ENCODE results near the gene OFD1.

OFD1 gene

DNA sequence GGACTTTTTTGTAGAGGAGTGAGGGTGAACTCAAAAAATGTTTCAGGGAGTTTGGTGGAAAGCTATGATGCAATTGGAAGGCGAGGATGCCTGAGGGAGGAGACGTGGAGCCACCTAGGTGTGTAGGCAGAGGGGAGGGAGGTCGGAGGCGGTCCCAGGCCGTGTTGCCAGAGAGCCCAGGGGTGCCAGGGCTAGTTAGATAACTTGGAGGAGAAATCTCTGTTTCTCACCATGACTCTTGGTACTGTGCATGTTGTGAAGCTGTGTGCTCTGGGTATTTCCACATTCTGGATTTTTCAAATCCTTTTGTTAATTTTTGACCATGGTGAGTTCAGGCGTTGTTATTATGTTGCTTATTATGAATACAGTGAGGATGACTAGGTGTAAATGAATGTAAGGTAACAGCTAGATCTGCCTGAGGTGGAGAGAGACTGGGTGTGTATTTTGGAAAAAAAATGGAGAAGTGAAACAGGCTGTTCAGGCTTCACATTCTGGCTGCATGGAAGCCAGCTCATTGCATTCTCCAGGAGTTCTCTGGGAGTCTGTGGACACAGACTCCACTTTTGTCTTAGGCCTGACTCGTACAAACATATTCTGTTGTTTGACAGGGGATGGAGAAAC lies 41.1 kb upstream of the OFD1 start:
- Histone ChIP-seq H3K9me3 (ENCODE audit: control insufficient read depth, low read length) (no peaks in the 10 kb centered on the region), H3K36me3 (ENCODE audit: control insufficient read depth, insufficient read depth, low read length) (no peaks in the 10 kb centered on the region), H3K4me1 (ENCODE audit: control insufficient read depth, insufficient read depth, low read length) (peaks cover 5% of the 10 kb centered on the region), H3K27me3 (ENCODE audit: control insufficient read depth, insufficient read depth, low read length, poor library complexity, severe bottlenecking) (no peaks in the 10 kb centered on the region), H3K4me3 (ENCODE audit: insufficient read depth, low read depth, low read length) (no peak overlapping the region), H3K27ac (ENCODE audit: insufficient read depth, low read depth, low read length, poor library complexity, severe bottlenecking) (no peak overlapping the region)
- WGBS, 2 experiments, result 76 to 84% methylated on average over 7 of the region's 7 CpGs

DNA sequence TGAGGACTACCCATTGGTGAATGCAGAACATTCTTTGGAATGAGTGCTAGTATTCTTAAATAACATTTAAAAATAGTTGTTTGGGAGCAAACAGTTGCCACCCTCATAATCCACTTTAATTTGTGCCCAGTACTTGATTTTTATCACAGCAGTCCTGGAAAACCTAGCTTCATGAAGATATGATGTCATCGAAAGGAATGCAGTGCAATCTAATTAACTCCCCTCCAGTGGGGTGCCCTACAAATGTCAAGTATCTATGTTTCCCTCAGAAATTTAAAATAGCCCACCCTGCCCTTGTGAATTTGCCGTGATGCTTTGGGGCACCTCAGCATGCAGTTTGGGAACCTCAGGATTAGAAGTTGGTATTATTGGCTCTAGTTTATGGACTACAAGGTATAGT lies 40.2 kb upstream of the OFD1 start:
- peaks cover 5% of the 10 kb centered on the region for H3K4me1 ChIP-seq (ENCODE audit: control insufficient read depth, insufficient read depth, low read length)
- no peaks in the 10 kb centered on the region for H3K27me3 ChIP-seq (ENCODE audit: control insufficient read depth, insufficient read depth, low read length, poor library complexity, severe bottlenecking)
- WGBS, 2 experiments, result 86 to 93% methylated on average over 2 of the region's 2 CpGs
- H3K9me3 ChIP-seq (ENCODE audit: control insufficient read depth, low read length), result no peaks in the 10 kb centered on the region
- H3K27ac ChIP-seq (ENCODE audit: insufficient read depth, low read depth, low read length, poor library complexity, severe bottlenecking), result no peak overlapping the region
- H3K36me3 ChIP-seq (ENCODE audit: control insufficient read depth, insufficient read depth, low read length), result no peaks in the 10 kb centered on the region
- H3K4me3 ChIP-seq (ENCODE audit: insufficient read depth, low read depth, low read length), result no peak overlapping the region

DNA sequence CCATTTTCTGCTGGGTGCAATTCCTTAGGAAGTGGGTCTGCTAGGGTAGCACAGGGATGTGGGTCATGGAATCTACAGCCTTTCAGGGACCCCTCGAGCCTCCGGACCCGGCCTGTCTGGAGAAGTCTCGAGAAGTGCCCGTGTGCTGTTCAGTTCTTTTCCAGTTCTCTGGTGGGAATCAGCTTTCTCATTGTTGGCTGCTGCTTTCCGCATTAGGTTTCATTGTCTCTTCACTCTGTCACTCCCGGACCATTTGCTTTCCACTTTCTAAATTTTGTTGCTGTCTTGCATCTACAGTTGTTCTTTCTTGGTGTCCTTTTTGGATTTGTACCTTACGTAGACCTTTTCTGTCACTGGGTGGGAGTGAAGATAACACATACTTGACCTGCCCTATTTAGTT lies 39.6 kb upstream of the OFD1 start:
- Histone ChIP-seq H3K9me3 (ENCODE audit: control insufficient read depth, low read length) (no peaks in the 10 kb centered on the region), H3K4me1 (ENCODE audit: control insufficient read depth, insufficient read depth, low read length) (peaks cover 5% of the 10 kb centered on the region), H3K27me3 (ENCODE audit: control insufficient read depth, insufficient read depth, low read length, poor library complexity, severe bottlenecking) (no peaks in the 10 kb centered on the region), H3K36me3 (ENCODE audit: control insufficient read depth, insufficient read depth, low read length) (no peaks in the 10 kb centered on the region), H3K27ac (ENCODE audit: insufficient read depth, low read depth, low read length, poor library complexity, severe bottlenecking) (no peak overlapping the region), H3K4me3 (ENCODE audit: insufficient read depth, low read depth, low read length) (no peak overlapping the region)
- 92 to 94% methylated on average over 8 of the region's 8 CpGs for WGBS, 2 experiments

DNA sequence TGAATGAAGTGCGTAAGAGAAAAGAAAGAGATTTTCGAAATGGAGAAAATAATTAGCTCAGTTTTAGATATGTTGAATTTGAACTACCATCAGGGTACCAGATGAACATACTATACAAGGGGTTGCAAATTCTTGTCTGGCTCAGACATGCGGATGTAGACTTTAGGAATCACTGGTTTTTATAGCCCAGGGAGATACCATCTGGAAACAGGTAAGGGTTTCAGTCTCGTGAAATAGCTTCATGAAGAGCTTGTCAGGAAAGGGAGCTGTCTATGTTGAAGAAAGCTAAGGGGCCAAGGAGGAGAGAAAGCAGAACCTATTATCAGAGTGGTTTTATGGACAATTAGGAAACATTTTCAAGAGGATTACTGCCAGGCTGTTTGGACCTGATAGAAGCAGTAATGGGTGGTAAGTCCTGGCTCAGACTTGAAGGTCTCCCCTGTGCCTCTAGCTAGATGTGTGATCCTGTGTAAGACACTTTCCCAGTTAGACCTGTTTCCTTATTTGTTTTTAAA lies 38.9 kb upstream of the OFD1 start:
- Histone ChIP-seq H3K4me3 (ENCODE audit: insufficient read depth, low read depth, low read length) (no peak overlapping the region), H3K27ac (ENCODE audit: insufficient read depth, low read depth, low read length, poor library complexity, severe bottlenecking) (no peak overlapping the region), H3K9me3 (ENCODE audit: control insufficient read depth, low read length) (no peaks in the 10 kb centered on the region), H3K4me1 (ENCODE audit: control insufficient read depth, insufficient read depth, low read length) (peaks cover 5% of the 10 kb centered on the region), H3K36me3 (ENCODE audit: control insufficient read depth, insufficient read depth, low read length) (no peaks in the 10 kb centered on the region), H3K27me3 (ENCODE audit: control insufficient read depth, insufficient read depth, low read length, poor library complexity, severe bottlenecking) (no peaks in the 10 kb centered on the region)
- WGBS, 2 experiments, result 98 to 99% methylated on average over 4 of the region's 4 CpGs

DNA sequence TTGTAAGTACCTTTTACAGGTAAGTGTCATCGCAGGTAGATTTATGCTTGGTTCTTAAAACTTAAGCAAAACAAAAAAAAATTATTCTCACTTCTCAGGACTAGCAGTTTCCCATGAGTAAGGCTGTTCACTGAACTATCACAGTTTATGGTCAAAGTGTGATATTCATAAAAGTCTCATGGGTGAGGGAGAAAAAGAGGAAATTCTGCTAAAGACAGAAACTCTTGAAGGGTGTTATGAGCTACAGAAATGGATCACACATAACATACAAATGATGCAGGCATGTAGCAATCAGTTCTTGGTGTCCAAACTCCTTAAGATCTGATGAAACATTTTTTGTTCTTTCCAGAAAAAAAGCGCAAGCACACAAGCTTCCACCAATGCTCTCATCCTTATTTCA lies 37.1 kb upstream of the OFD1 start:
- Histone ChIP-seq H3K27me3 (ENCODE audit: control insufficient read depth, insufficient read depth, low read length, poor library complexity, severe bottlenecking) (no peaks in the 10 kb centered on the region), H3K4me1 (ENCODE audit: control insufficient read depth, insufficient read depth, low read length) (peaks cover 5% of the 10 kb centered on the region), H3K36me3 (ENCODE audit: control insufficient read depth, insufficient read depth, low read length) (no peaks in the 10 kb centered on the region), H3K9me3 (ENCODE audit: control insufficient read depth, low read length) (no peaks in the 10 kb centered on the region), H3K27ac (ENCODE audit: insufficient read depth, low read depth, low read length, poor library complexity, severe bottlenecking) (no peak overlapping the region), H3K4me3 (ENCODE audit: insufficient read depth, low read depth, low read length) (no peak overlapping the region)
- WGBS, 2 experiments, result 100% methylated on average over 1 of the region's 2 CpGs; no CpG with 5 or more reads in 1 of the 2 experiments

- no peaks in the 10 kb centered on the region for H3K9me3 ChIP-seq (ENCODE audit: control insufficient read depth, low read length)
- H3K4me3 ChIP-seq (ENCODE audit: insufficient read depth, low read depth, low read length), result no peak overlapping the region
- no peaks in the 10 kb centered on the region for H3K36me3 ChIP-seq (ENCODE audit: control insufficient read depth, insufficient read depth, low read length)
- peaks cover 2% of the 10 kb centered on the region for H3K4me1 ChIP-seq (ENCODE audit: control insufficient read depth, insufficient read depth, low read length)
- H3K27me3 ChIP-seq (ENCODE audit: control insufficient read depth, insufficient read depth, low read length, poor library complexity, severe bottlenecking), result no peaks in the 10 kb centered on the region
- no peak overlapping the region for H3K27ac ChIP-seq (ENCODE audit: insufficient read depth, low read depth, low read length, poor library complexity, severe bottlenecking)
- 100% methylated on average over 1 of the region's 1 CpG for WGBS, 2 experiments
Observed at GRCh38 chrX:13697976-13698375, 36.6 kb upstream of the OFD1 start.

DNA sequence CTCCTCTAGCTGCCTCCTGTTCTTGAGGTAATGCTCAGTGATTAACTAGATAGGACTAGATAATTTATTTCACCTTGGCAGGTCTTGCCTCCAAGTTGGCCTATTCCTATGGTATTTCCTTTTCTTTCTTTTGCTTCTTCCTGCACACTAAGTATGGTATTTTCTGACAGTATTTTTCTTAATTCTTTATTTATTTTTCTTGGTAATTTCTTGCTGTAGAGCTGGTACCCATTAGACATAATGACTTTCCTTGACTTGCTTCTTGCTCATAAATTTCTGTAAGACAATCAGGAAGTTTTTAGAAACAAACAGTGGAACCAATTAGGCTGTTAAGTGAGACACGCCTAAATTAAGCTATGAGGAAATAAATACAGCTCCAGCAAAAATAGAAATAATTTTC lies 36.1 kb upstream of the OFD1 start:
- no peak overlapping the region for H3K27ac ChIP-seq (ENCODE audit: insufficient read depth, low read depth, low read length, poor library complexity, severe bottlenecking)
- 80% methylated on average over 1 of the region's 1 CpG; no CpG with 5 or more reads in 1 of the 2 experiments for WGBS, 2 experiments
- no peaks in the 10 kb centered on the region for H3K36me3 ChIP-seq (ENCODE audit: control insufficient read depth, insufficient read depth, low read length)
- H3K9me3 ChIP-seq (ENCODE audit: control insufficient read depth, low read length), result no peaks in the 10 kb centered on the region
- no peak overlapping the region for H3K4me3 ChIP-seq (ENCODE audit: insufficient read depth, low read depth, low read length)
- no peaks in the 10 kb centered on the region for H3K27me3 ChIP-seq (ENCODE audit: control insufficient read depth, insufficient read depth, low read length, poor library complexity, severe bottlenecking)
- no peaks in the 10 kb centered on the region for H3K4me1 ChIP-seq (ENCODE audit: control insufficient read depth, insufficient read depth, low read length)

- Histone ChIP-seq H3K4me3 (ENCODE audit: insufficient read depth, low read depth, low read length) (no peak overlapping the region), H3K36me3 (ENCODE audit: control insufficient read depth, insufficient read depth, low read length) (no peaks in the 10 kb centered on the region), H3K9me3 (ENCODE audit: control insufficient read depth, low read length) (no peaks in the 10 kb centered on the region), H3K27me3 (ENCODE audit: control insufficient read depth, insufficient read depth, low read length, poor library complexity, severe bottlenecking) (no peaks in the 10 kb centered on the region), H3K4me1 (ENCODE audit: control insufficient read depth, insufficient read depth, low read length) (no peaks in the 10 kb centered on the region), H3K27ac (ENCODE audit: insufficient read depth, low read depth, low read length, poor library complexity, severe bottlenecking) (no peak overlapping the region)
- 86 to 87% methylated on average over 4 to 5 of the region's 7 CpGs for WGBS, 2 experiments
Observed at GRCh38 chrX:13699183-13699826, 35.2 kb upstream of the OFD1 start.

DNA sequence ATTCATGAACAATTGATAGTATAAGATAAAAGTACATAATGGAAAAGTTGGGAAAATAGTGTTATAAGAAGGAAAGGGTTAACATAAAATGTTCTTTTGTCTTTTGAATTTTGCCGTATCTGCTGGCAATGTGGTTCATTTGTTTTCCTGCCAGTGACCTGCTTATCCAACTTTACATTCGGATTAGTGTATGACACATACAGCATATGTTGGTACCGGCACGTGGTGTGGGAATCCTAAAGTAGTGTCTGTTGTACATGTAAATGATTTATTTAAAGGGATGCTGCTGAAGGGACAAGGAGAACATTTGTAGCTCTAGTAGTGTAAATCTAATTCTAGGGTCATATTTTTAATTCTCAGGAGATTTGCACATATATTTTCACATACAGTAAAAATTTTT lies 34.2 kb upstream of the OFD1 start:
- no peak overlapping the region for H3K27ac ChIP-seq (ENCODE audit: insufficient read depth, low read depth, low read length, poor library complexity, severe bottlenecking)
- H3K27me3 ChIP-seq (ENCODE audit: control insufficient read depth, insufficient read depth, low read length, poor library complexity, severe bottlenecking), result no peaks in the 10 kb centered on the region
- H3K36me3 ChIP-seq (ENCODE audit: control insufficient read depth, insufficient read depth, low read length), result no peaks in the 10 kb centered on the region
- H3K9me3 ChIP-seq (ENCODE audit: control insufficient read depth, low read length), result no peaks in the 10 kb centered on the region
- H3K4me1 ChIP-seq (ENCODE audit: control insufficient read depth, insufficient read depth, low read length), result no peaks in the 10 kb centered on the region
- no peak overlapping the region for H3K4me3 ChIP-seq (ENCODE audit: insufficient read depth, low read depth, low read length)
- WGBS, 2 experiments, result 94 to 100% methylated on average over 4 of the region's 4 CpGs

DNA sequence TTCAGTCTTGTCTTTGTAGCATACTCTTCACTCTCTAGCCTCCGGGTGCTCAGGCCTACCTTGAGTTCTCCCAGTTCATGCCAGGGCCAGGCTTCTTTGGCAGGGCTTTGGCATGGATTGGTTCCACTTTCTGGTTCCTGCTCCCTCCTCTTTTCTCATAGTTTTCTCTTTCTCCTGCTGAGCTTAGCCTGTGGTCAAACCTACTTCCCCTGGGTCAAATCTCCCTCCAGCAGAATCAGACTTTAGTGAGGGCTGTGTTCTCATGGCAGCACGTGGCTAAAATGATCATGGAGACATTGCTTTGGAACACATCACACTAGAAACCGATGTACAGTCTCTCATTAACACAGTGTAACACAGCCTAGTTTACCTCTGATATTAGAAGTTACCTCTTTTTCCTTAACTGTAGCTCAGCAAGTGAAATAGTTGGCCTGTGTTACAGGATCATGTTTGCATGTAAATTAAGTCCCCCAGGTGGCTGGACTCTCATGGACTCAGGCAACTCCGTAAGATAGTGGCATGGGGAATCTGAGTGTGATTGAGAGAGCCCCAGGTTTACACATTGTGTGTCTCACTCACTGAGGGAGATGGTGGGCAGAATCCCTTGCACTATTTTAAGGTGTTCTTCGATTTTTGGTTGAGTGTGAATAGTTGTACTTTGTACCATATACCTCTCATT lies 32.3 kb upstream of the OFD1 start:
- WGBS, 2 experiments, result 84 to 91% methylated on average over 4 to 5 of the region's 5 CpGs
- H3K27me3 ChIP-seq (ENCODE audit: control insufficient read depth, insufficient read depth, low read length, poor library complexity, severe bottlenecking), result no peaks in the 10 kb centered on the region
- H3K27ac ChIP-seq (ENCODE audit: insufficient read depth, low read depth, low read length, poor library complexity, severe bottlenecking), result no peak overlapping the region
- no peaks in the 10 kb centered on the region for H3K36me3 ChIP-seq (ENCODE audit: control insufficient read depth, insufficient read depth, low read length)
- no peaks in the 10 kb centered on the region for H3K9me3 ChIP-seq (ENCODE audit: control insufficient read depth, low read length)
- H3K4me1 ChIP-seq (ENCODE audit: control insufficient read depth, insufficient read depth, low read length), result no peaks in the 10 kb centered on the region
- H3K4me3 ChIP-seq (ENCODE audit: insufficient read depth, low read depth, low read length), result no peak overlapping the region

All from ectodermal cell (in vitro differentiated cells).